Measurements from ENCODE around the gene GPR162.

GRCh38 chr12:6834873-6835272, 13.3 kb downstream of the GPR162 start:
- TF ChIP-seq CTCF (conservative IDR thresholded peaks at IDR 0.05; ENCODE audit: low read length) = no peak
- no peak for TF ChIP-seq EZH2phosphoT487 (IDR thresholded peaks at IDR 0.05; ENCODE audit: borderline replicate concordance, low read depth, low read length)
